HepG2 (cell line): ENCODE results near the gene CCDC87. TPM values are rescaled to one million over a fixed set of nuclear protein-coding genes. Genes with fewer than 3 reads are reported as not detected.

Source experiments
- ATAC-seq: fragments of 200-7000 bp; cut with Tn5 transposase; 3 replicates; pipeline ENCODE4 v1.9.1; 2020; ENCODE audit warnings: mild to moderate bottlenecking, moderate library complexity
- BruUV-seq: library from RNA; stranded (reverse); fragments of 400-500 nt; replicated peaks from 2 replicates; lab custom pipeline; 2021; lab: Mats Ljungman, UMichigan
- CTCF ChIA-PET: fragments of 300-600 bp; formaldehyde crosslinking; extraction: SDS; loops from one replicate; lab custom pipeline; 2021; ENCODE audit warnings: low total read pairs, inconsistent platforms, low intra/inter-chr PET ratio; lab: Yijun Ruan, JAX
- POLR2A ChIA-PET: fragments of 350-600 bp; sonication (Branson Sonifier 250); formaldehyde crosslinking; loops from one replicate; lab custom pipeline; 2020; ENCODE audit warnings: antibody characterized with exemption, inconsistent platforms; lab: Yijun Ruan, JAX
- DNase-seq: peaks from one replicate; pipeline ENCODE4 v3.0.0-alpha.2; 2015; ENCODE audit warnings: low spot score
- FAIRE-seq: peaks from 3 replicates; lab custom pipeline; 2011; peaks lifted over from hg19 to GRCh38; lab: Jason Lieb, UNC
- H2AFZ ChIP-seq: one replicate; pipeline ENCODE4 v1.6.1; 2011; ENCODE audit warnings: low read length, inconsistent platforms
- H3K27ac ChIP-seq: fragments of 300-600 bp; 3 replicates; pipeline ENCODE4 v1.8.0; 2011; ENCODE audit warnings: mixed run types, mild to moderate bottlenecking, mixed read lengths, low read length, inconsistent platforms; ENCODE audit not compliant: insufficient read depth; ENCODE audit errors: extremely low read length
- H3K27me3 ChIP-seq, 2 experiments: fragments of 200-600 bp in 1 of 2; 2 replicates in 1 of 2; 3 replicates in 1 of 2; pipeline versions ENCODE4 v1.6.0 to v1.8.0; 2011; ENCODE audit warnings: low read length in 2 of 2, mild to moderate bottlenecking in 2 of 2, moderate library complexity in 2 of 2, inconsistent platforms in 1 of 2; ENCODE audit not compliant: insufficient read depth in 2 of 2, control insufficient read depth in 1 of 2
- H3K36me3 ChIP-seq, 2 experiments: fragments of 200-600 bp in 1 of 2; replicated peaks in 1 of 2; 2 replicates in 1 of 2; 3 replicates in 1 of 2; pipeline versions ENCODE4 v1.5.1 to v1.8.0; 2011; ENCODE audit warnings: low read length in 2 of 2, inconsistent platforms in 1 of 2; ENCODE audit not compliant: insufficient read depth in 2 of 2, control insufficient read depth in 1 of 2
- H3K4me1 ChIP-seq: 2 replicates; pipeline ENCODE4 v1.5.1; 2012; ENCODE audit warnings: low read length, inconsistent platforms; ENCODE audit not compliant: insufficient read depth
- H3K4me2 ChIP-seq: 2 replicates; pipeline ENCODE4 v1.6.0; 2011; ENCODE audit warnings: low read depth, low read length, inconsistent platforms
- H3K4me3 ChIP-seq, 3 experiments: fragments of 200-600 bp in 1 of 3; sonication (generic), shearing (Covaris generic) in 1 of 3; replicated peaks in 1 of 3; 2 replicates each; pipeline ENCODE4 v1.5.1; 2011 to 2016; ENCODE audit warnings: low read length in 3 of 3, inconsistent platforms in 2 of 3, low read depth in 2 of 3, mild to moderate bottlenecking in 2 of 3, control low read depth in 1 of 3, mixed read lengths in 1 of 3; ENCODE audit not compliant: insufficient read depth in 1 of 3
- H3K79me2 ChIP-seq: one replicate; pipeline ENCODE4 v1.6.1; 2011; ENCODE audit warnings: low read length, inconsistent platforms; ENCODE audit not compliant: insufficient read depth
- H3K9ac ChIP-seq: 2 replicates; pipeline ENCODE4 v1.6.0; 2011; ENCODE audit warnings: mild to moderate bottlenecking, low read depth, low read length, inconsistent platforms; ENCODE audit not compliant: insufficient read depth
- H3K9me3 ChIP-seq: 2 replicates; pipeline ENCODE4 v1.5.1; 2012; ENCODE audit warnings: mild to moderate bottlenecking, low read length
- H4K20me1 ChIP-seq: 2 replicates; pipeline ENCODE4 v1.6.0; 2011; ENCODE audit warnings: inconsistent platforms, mild to moderate bottlenecking, low read length, moderate library complexity; ENCODE audit not compliant: insufficient read depth
- ATF7 ChIP-seq, 2 experiments: fragments of 450-650 bp in 1 of 2; sonication (generic) in 1 of 2; formaldehyde crosslinking in 1 of 2; IDR thresholded peaks; 2 replicates each; pipeline versions ENCODE4 v1.4.0 to v1.6.1; 2016 to 2020; ENCODE audit warnings: antibody characterized with exemption in 1 of 2, mild to moderate bottlenecking in 1 of 2, missing genetic modification reagents in 1 of 2
- HMG20B ChIP-seq: conservative IDR thresholded peaks from 2 replicates; pipeline ENCODE4 v1.6.1; 2016; ENCODE audit warnings: missing genetic modification reagents, missing compliant biosample characterization
- KLF13 ChIP-seq: sonication (generic); formaldehyde crosslinking; IDR thresholded peaks from 2 replicates; pipeline ENCODE4 v1.4.0; 2020; ENCODE audit warnings: mild to moderate bottlenecking, missing genetic modification reagents
- PTBP1 ChIP-seq: fragments of 200-400 bp; formaldehyde crosslinking; IDR thresholded peaks from 2 replicates; pipeline ENCODE4 v1.6.1; 2018; ENCODE audit warnings: low read length, low read depth; ENCODE audit not compliant: poor library complexity, severe bottlenecking
- RXRA ChIP-seq: sonication (generic); formaldehyde crosslinking; IDR thresholded peaks from 2 replicates; pipeline ENCODE4 v1.5.1; 2020; ENCODE audit warnings: missing genetic modification reagents
- ZFP36L2 ChIP-seq: sonication (generic); formaldehyde crosslinking; IDR thresholded peaks from 2 replicates; pipeline ENCODE4 v1.4.0; 2020; ENCODE audit warnings: missing genetic modification reagents
- ZFP62 ChIP-seq: sonication (generic); formaldehyde crosslinking; IDR thresholded peaks from 2 replicates; pipeline ENCODE4 v1.4.0; 2020; ENCODE audit warnings: missing genetic modification reagents
- ZNF121 ChIP-seq: sonication (generic); formaldehyde crosslinking; IDR thresholded peaks from 2 replicates; pipeline ENCODE4 v1.5.0; 2020; ENCODE audit warnings: mild to moderate bottlenecking, missing genetic modification reagents
- ZNF609 ChIP-seq: sonication (generic); formaldehyde crosslinking; IDR thresholded peaks from 2 replicates; pipeline ENCODE4 v1.4.0; 2020; ENCODE audit warnings: mild to moderate bottlenecking, missing genetic modification reagents, borderline replicate concordance
- whole genome bisulfite sequencing: methylation state at CpG from one replicate; pipeline ENCODE4 v1.1.6; 2017; ENCODE audit warnings: low lambda C conversion rate; 5-methylcytosine and 5-hydroxymethylcytosine counted together
- in situ Hi-C: cut with HindIII; loops from 2 replicates; pipeline ENCODE4 v1.10.0; 2017; ENCODE audit warnings: low pct_unique_long_range_greater_than_20kb; ENCODE audit not compliant: extremely low pct_ligation_motif_present
- intact Hi-C: fragments of 100-400 bp; cut with micrococcal nuclease; formaldehyde crosslinking; loops from one replicate; pipeline ENCODE4 v1.10.0; 2022; ENCODE audit not compliant: unreplicated experiment
- polyA plus RNA-seq, 8 experiments: library from polyadenylated mRNA; depleted of rRNA in 3 of 8; stranded (reverse) in 7 of 8; unstranded in 1 of 8; fragments of >200 nt; fragmentation: Illumina TruSeq in 4 of 8; extraction: Trizol in 4 of 8; gene quantifications; 2 replicates each; pipeline versions ENCODE4 v1.2.1 to v1.2.3, GENCODE V29; 2011 to 2016; ENCODE audit warnings: low read depth in 4 of 8, missing spikeins in 1 of 8, mixed read lengths in 1 of 8; ENCODE audit not compliant: insufficient read depth in 1 of 8
- total RNA-seq, 5 experiments: library from RNA; depleted of rRNA; stranded (reverse); fragments of >200 nt; fragmentation: Illumina TruSeq; extraction: Trizol; gene quantifications; 2 replicates each; pipeline ENCODE4 v1.2.3, GENCODE V29; 2016; ENCODE audit warnings: low read depth in 1 of 5
- TF ChIP-seq, protein P1 (sequence below): sonication (generic); formaldehyde crosslinking; IDR thresholded peaks from 2 replicates; pipeline ENCODE4 v1.5.0; 2020; ENCODE audit warnings: mild to moderate bottlenecking, missing genetic modification reagents, moderate library complexity
- TF ChIP-seq, protein P2 (sequence below): sonication (generic); formaldehyde crosslinking; IDR thresholded peaks from 2 replicates; pipeline ENCODE4 v1.8.1; 2023; ENCODE audit warnings: mild to moderate bottlenecking, missing genetic modification reagents, borderline replicate concordance
- TF ChIP-seq, protein P3 (sequence below): sonication (generic); formaldehyde crosslinking; IDR thresholded peaks from 2 replicates; pipeline ENCODE4 v1.9.0; 2021; ENCODE audit warnings: missing genetic modification reagents, mild to moderate bottlenecking, borderline replicate concordance
- TF ChIP-seq, protein P4 (sequence below): sonication (generic); formaldehyde crosslinking; conservative IDR thresholded peaks from 2 replicates; pipeline ENCODE4 v1.8.0; 2022; ENCODE audit warnings: mild to moderate bottlenecking, moderate library complexity, missing genetic modification reagents

Gene CCDC87
- total and polyA plus RNA-seq, 2 of the 13 experiments (the other 11 are each of a cell fraction or from before 2014, with no cell fraction given), result 0.05 to 0.42 TPM

- TF ChIP-seq, protein P1, sequence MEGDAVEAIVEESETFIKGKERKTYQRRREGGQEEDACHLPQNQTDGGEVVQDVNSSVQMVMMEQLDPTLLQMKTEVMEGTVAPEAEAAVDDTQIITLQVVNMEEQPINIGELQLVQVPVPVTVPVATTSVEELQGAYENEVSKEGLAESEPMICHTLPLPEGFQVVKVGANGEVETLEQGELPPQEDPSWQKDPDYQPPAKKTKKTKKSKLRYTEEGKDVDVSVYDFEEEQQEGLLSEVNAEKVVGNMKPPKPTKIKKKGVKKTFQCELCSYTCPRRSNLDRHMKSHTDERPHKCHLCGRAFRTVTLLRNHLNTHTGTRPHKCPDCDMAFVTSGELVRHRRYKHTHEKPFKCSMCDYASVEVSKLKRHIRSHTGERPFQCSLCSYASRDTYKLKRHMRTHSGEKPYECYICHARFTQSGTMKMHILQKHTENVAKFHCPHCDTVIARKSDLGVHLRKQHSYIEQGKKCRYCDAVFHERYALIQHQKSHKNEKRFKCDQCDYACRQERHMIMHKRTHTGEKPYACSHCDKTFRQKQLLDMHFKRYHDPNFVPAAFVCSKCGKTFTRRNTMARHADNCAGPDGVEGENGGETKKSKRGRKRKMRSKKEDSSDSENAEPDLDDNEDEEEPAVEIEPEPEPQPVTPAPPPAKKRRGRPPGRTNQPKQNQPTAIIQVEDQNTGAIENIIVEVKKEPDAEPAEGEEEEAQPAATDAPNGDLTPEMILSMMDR (CRISPR knock-in tag), result no peak
Observed at GRCh38 chr11:66632952-66633351, 40.1 kb upstream of the CCDC87 start (continued).

DNA sequence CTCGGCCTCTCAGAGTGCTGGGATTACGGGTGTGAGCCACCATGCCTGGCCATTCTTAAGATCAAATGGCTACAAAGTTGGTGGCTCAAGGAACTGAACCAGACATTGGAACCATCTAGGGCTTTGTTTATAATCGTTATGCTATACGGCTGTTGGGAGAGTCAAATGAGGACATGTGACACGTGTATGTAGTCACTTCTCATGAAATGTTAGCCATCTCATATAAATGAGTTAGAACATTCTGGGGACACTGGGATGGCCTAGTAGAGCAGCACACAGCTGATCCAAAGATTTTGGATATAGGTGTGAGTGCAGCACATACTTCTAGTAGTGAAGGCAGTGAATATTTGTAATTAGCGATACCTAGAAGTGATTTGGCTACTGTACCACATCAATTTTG, 39.0 kb upstream of the CCDC87 start:
- H3K4me3 ChIP-seq, result no peak overlapping the region
- H3K4me2 ChIP-seq, result no peak overlapping the region
- 98% methylated on average over 6 of the region's 6 CpGs for WGBS
- no peak overlapping the region for H3K9ac ChIP-seq
- DNase-seq (no peak), ATAC-seq (no peak), FAIRE-seq (no peak)
- ChIA-PET CTCF (no interaction called here), POLR2A (no interaction called here)
- intact Hi-C loops, result no loop called here
- no peaks in the 10 kb centered on the region for H3K9me3 ChIP-seq
- H3K36me3 ChIP-seq, result peaks cover 13 to 31% of the 10 kb centered on the region in 2 experiments
- peaks cover 80% of the 10 kb centered on the region for H3K79me2 ChIP-seq
- H2AFZ ChIP-seq, result no peak overlapping the region
- no TSS peak for BruUV-seq
- no peaks in the 10 kb centered on the region for H3K27me3 ChIP-seq
- H3K27ac ChIP-seq, result no peak overlapping the region
- in situ Hi-C loops, result no loop called here
- H3K4me1 ChIP-seq, result peaks cover 8% of the 10 kb centered on the region
- peaks cover 8% of the 10 kb centered on the region; the same call in 1 of the 2 replicates for H4K20me1 ChIP-seq
- TF ChIP-seq HMG20B (CRISPR knock-in tag), result no peak
- TF ChIP-seq ZNF609 (CRISPR knock-in tag), result no peak
- no peak for TF ChIP-seq KLF13 (CRISPR knock-in tag)
- TF ChIP-seq, protein P2, sequence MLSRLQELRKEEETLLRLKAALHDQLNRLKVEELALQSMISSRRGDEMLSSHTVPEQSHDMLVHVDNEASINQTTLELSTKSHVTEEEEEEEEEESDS (CRISPR knock-in tag), result no peak
- TF ChIP-seq, protein P3, sequence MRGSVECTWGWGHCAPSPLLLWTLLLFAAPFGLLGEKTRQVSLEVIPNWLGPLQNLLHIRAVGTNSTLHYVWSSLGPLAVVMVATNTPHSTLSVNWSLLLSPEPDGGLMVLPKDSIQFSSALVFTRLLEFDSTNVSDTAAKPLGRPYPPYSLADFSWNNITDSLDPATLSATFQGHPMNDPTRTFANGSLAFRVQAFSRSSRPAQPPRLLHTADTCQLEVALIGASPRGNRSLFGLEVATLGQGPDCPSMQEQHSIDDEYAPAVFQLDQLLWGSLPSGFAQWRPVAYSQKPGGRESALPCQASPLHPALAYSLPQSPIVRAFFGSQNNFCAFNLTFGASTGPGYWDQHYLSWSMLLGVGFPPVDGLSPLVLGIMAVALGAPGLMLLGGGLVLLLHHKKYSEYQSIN (CRISPR knock-in tag), result no peak
- TF ChIP-seq ZNF121 (CRISPR knock-in tag), result no peak
- no peak for TF ChIP-seq ZFP36L2 (CRISPR knock-in tag)
- TF ChIP-seq ATF7 (IDR thresholded peaks at IDR 0.05), result no peak
- no peak for TF ChIP-seq ATF7 (CRISPR knock-in tag; IDR thresholded peaks at IDR 0.05)
- no peak for TF ChIP-seq ZFP62 (CRISPR knock-in tag)
- TF ChIP-seq, protein P4, sequence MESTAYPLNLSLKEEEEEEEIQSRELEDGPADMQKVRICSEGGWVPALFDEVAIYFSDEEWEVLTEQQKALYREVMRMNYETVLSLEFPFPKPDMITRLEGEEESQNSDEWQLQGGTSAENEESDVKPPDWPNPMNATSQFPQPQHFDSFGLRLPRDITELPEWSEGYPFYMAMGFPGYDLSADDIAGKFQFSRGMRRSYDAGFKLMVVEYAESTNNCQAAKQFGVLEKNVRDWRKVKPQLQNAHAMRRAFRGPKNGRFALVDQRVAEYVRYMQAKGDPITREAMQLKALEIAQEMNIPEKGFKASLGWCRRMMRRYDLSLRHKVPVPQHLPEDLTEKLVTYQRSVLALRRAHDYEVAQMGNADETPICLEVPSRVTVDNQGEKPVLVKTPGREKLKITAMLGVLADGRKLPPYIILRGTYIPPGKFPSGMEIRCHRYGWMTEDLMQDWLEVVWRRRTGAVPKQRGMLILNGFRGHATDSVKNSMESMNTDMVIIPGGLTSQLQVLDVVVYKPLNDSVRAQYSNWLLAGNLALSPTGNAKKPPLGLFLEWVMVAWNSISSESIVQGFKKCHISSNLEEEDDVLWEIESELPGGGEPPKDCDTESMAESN (CRISPR knock-in tag), result no peak
- TF ChIP-seq RXRA (CRISPR knock-in tag), result no peak
- no peak for TF ChIP-seq PTBP1
